ENCODE data around the gene MRPL50.
A peak's percentile ranks its signal among the peaks of the same experiment; 100 is the strongest.

Gene MRPL50

GRCh38 chr9:101398068-101398929 is at the start of gene MRPL50, which contains the start of gene ZNF189:
Gene MRPL50, minus strand, starts transcription at chr9:101398618. Its CDS starts 26 bp downstream, at chr9:101398592.
Gene ZNF189, plus strand, starts transcription at chr9:101398851. Its CDS starts 306 bp downstream, at chr9:101399157.
- DNase-seq (ENCODE audit: low read depth) = peak; percentile 99

DNA sequence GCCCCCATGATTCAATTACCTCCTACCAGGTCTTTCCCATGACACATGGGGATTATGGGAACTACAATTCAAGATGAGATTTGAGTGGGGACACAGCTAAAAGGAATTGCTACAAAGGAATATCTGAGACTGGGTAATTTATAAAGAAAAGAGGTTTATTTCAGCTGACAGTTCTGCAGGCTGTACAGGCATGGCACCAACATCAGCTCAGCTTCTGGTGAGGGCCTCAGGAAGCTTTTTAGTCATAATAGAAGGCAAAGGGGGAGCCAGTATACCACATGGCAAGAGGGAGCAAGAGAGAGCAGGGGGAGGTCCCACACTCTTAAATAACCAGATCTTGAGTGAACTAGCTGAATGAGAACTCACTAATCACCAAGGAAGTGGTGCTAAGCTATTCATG is 48.3 kb upstream of the MRPL50 start:
- no peak for DNase-seq (ENCODE audit: low read depth)

DNA sequence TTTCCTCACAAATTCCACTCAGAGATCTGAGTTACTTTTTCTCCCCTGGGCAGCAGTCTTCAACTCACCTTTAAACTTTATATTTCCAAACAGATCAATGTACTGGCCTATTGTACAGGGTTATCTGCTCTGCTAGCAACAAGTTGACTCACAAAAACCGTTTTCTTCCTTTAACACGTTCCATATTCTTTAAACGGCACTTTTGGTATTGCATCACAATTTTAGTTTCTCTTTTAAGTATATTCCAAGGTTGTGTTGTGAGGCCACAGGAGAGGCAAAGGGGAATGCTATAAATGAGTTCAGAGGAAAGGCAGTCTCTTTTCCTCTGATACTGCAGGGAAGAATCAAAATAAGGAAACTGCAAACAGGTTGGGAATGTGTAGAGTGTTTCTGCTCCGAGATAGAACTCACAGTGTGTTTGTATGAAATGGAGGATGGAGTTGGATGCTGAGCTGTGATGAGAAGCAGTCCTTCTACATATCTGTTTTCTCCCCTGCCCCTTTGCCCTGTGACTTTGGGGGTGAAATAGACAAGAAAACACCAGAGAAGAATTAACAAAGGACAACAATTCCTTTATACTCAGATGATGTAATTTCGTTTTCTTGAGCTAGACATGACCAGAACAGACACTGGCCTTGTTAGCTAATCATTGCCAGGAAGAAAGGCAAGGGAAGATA is 47.1 kb upstream of the MRPL50 start:
- DNase-seq (ENCODE audit: low read depth) = peak; percentile 38

GRCh38 chr9:101443364-101443771 is 45.0 kb upstream of the MRPL50 start:
- DNase-seq (ENCODE audit: low read depth) = no peak

GRCh38 chr9:101442736-101443135 is 44.3 kb upstream of the MRPL50 start:
- DNase-seq (ENCODE audit: low read depth) = no peak

GRCh38 chr9:101442318-101442717 is 43.9 kb upstream of the MRPL50 start:
- no peak for DNase-seq (ENCODE audit: low read depth)

GRCh38 chr9:101440714-101441230 is 42.4 kb upstream of the MRPL50 start:
- DNase-seq (ENCODE audit: low read depth) = no peak

GRCh38 chr9:101438523-101438922 is 40.1 kb upstream of the MRPL50 start:
- DNase-seq (ENCODE audit: low read depth) = no peak

DNA sequence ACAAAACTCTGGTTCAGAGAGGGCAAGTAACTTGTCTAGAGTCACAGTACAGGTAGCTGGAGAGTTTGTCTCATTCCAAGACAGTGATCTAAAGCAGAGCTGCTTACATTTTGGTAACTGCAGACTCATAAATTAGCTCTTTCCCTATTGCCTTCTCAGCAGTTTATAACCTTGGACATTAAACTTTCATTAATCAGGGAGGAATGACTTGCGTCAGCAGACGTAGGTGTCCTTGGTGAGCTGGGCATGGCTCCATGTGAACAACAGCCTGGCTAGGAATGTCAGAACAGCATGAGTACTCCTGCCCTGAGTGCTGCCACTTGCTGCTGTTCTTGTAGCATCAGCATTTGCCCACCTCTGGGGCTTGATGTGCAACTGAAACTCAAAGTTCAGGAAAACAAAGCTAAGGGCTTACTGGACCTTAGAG is 39.4 kb upstream of the MRPL50 start:
- DNase-seq (ENCODE audit: low read depth) = no peak

- no peak for DNase-seq (ENCODE audit: low read depth)
These were observed 37.2 kb upstream of the MRPL50 start, which contains the start of gene ALDOB for GRCh38 chr9:101435601-101436079. Gene ALDOB, minus strand, starts transcription at chr9:101435774. Its CDS starts 4,887 bp downstream, at chr9:101430887.

DNA sequence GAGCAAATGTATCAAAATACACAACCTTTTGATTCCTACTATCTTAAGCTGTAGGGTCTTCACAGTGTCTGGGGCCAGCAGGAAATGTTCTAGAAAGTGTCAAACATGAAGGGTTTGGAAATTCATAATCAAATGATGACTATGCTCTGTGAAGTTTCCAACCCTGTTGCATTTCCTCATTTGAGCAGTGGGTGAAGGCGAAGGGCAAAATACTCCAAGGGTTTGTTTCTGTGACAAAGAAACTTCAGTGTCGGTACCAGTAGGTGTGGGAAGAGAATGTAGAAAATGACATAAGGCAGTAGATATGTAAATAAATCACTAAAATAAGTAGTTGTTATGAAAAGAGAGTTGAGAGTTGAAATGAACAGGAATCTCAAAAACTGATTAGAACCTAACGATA is 36.6 kb upstream of the MRPL50 start:
- no peak for DNase-seq (ENCODE audit: low read depth)

DNA sequence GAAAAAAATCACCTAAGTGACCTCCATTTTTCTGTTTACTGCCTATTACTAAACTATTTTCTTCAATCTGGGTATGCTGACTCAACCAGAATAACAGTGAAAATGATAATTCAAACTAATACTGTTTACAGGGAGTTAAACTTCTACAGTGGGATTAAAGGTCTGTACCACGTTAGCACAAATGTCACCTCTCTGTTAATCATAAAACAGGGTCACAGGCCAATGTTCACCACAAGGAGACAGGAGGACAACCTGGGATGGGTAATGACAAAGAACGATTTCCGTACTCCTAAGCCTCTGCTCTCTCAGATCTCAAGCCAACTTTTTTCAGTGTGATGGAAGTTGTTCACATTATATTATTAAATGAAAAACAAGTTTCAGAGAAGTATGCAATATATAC is 34.8 kb upstream of the MRPL50 start:
- DNase-seq (ENCODE audit: low read depth) = no peak

- no peak for DNase-seq (ENCODE audit: low read depth)
These were observed 34.3 kb upstream of the MRPL50 start for GRCh38 chr9:101432740-101433139.

- DNase-seq (ENCODE audit: low read depth) = no peak
These were observed 33.8 kb upstream of the MRPL50 start for GRCh38 chr9:101432171-101432570.

- DNase-seq (ENCODE audit: low read depth) = no peak
These were observed 31.3 kb upstream of the MRPL50 start for GRCh38 chr9:101429736-101430135.

GRCh38 chr9:101428909-101429308 is 30.5 kb upstream of the MRPL50 start:
- no peak for DNase-seq (ENCODE audit: low read depth)

DNA sequence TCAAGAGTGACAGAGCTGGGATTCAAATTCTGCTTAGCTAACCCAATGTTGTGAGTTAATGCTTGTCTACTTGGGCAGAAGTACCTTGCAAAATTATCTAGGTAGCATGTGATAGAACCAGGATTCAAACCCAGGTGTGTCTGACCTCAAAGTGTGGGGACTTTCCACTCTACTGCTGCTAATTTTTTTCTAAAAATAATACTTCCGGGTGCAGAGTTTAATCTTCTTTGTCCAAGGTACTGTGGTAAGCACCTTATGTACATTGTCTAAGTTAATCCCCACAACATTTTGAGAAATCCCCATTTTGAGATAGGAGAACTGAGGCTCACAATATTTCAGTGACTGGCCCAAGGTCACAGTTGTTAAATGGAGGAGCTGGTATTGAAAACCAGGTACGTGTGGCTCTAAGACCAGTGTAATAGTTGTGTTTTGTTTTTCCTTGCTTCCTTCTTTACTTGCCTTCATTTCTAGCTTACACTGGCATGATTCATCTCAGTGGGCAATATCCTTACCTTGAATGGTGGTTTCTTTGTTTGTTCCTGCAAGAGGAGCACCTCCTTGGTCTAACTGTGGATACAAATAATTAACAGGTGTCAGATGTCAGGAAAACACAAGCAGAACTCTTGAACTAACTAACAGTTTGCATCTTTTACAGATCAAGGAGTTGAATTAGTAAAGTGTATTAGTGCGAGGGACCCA is 29.7 kb upstream of the MRPL50 start:
- no peak for DNase-seq (ENCODE audit: low read depth)

DNA sequence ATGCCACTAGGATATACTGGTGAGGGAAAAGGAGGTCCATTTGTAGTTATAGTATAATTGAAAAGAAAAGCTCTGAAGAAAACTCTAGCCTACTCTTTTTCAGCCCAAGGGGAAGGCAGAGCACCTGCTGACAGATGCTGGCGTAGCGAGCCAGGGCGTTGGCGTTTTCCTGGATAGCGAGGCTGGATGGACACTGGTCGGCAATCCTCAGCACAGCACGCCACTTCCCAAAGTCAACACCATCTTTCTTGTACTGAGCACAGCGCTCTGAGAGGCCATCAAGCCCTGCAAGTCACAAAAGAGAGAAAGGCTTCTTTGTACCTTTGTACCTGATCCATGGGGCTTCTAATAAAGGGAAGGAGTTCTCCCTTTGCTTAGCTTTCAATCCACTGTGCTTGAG is 28.9 kb upstream of the MRPL50 start:
- no peak for DNase-seq (ENCODE audit: low read depth)

GRCh38 chr9:101421653-101422065 is 23.2 kb upstream of the MRPL50 start:
- no peak for DNase-seq (ENCODE audit: low read depth)

DNA sequence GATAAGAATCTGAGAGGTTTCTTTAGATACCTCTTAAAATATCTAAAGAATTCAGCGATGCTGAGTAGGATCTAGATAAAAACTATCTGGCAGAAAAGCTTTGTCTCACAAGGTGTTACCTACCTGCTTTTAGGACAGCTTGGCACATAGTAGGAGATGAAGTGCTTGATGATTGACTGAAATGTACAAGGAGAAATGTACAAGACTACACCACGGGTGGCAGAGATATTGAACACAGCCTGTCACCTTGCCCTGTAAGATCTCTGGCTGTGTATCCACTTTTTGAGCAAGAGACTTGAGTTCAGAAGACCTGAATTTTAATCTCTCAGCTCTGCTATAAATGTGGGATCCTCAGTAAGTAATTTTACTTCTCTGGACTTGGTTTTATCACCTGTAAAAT is 21.4 kb upstream of the MRPL50 start:
- no peak for DNase-seq (ENCODE audit: low read depth)

- no peak for DNase-seq (ENCODE audit: low read depth)
These were observed 20.4 kb upstream of the MRPL50 start for GRCh38 chr9:101418518-101419430.

Measured in ELR (cell line).